Activated CD8-positive, alpha-beta T cell treated with anti-CD3 and anti-CD28 coated beads for 36 hours (primary cell): ENCODE results near the gene TTC39B. TPM values are rescaled to one million over a fixed set of nuclear protein-coding genes. Genes with fewer than 3 reads are reported as not detected.

ENCODE experiments used
- ATAC-seq: fragments of 200-7000 bp; cut with Tn5 transposase; one replicate; pipeline ENCODE4 v1.10.0; 2021; ENCODE audit warnings: mild to moderate bottlenecking, moderate library complexity
- CTCF ChIA-PET: fragments of 350-600 bp; sonication (Branson Sonifier 250); formaldehyde crosslinking; loops from one replicate; lab custom pipeline; 2021; ENCODE audit warnings: antibody characterized with exemption; lab: Charles Lee
- POLR2A ChIA-PET: fragments of 350-600 bp; sonication (Branson Sonifier 250); formaldehyde crosslinking; loops from one replicate; lab custom pipeline; 2021; ENCODE audit warnings: antibody characterized with exemption; lab: Charles Lee
- DNase-seq: peaks from one replicate; pipeline ENCODE4 v3.0.0-alpha.2; 2020
- H3K27ac Mint-ChIP-seq: one replicate; pipeline ENCODE4 v1.8.0; 2021; ENCODE audit warnings: mild to moderate bottlenecking, mixed read lengths
- H3K27me3 Mint-ChIP-seq: one replicate; pipeline ENCODE4 v1.8.0; 2021; ENCODE audit warnings: mixed read lengths
- H3K36me3 Mint-ChIP-seq: one replicate; pipeline ENCODE4 v1.8.0; 2021; ENCODE audit warnings: low read depth, mixed read lengths
- H3K4me1 Mint-ChIP-seq: one replicate; pipeline ENCODE4 v1.8.0; 2021; ENCODE audit warnings: low read depth, mixed read lengths
- H3K4me3 Mint-ChIP-seq: one replicate; pipeline ENCODE4 v1.8.0; 2021; ENCODE audit warnings: mild to moderate bottlenecking, moderate library complexity, mixed read lengths
- H3K9me3 Mint-ChIP-seq: one replicate; pipeline ENCODE4 v1.8.0; 2021; ENCODE audit warnings: mixed read lengths
- CTCF ChIP-seq: fragments of 200-600 bp; IDR thresholded peaks from one replicate; pipeline ENCODE4 v1.8.0; 2022; ENCODE audit warnings: antibody characterized with exemption, mild to moderate bottlenecking
- intact Hi-C: fragments of 100-400 bp; cut with micrococcal nuclease; formaldehyde crosslinking; loops from one replicate; pipeline ENCODE4 v1.10.0; 2022
- total RNA-seq, 2 experiments: library from RNA; stranded (reverse); gene quantifications; one replicate each; pipeline ENCODE4 v1.2.3, GENCODE V29; 2021

The TTC39B gene
- total RNA-seq, 2 experiments from 2014 or later, result 17.8 to 18.5 TPM

- H3K27ac Mint-ChIP-seq, result no peak overlapping the region
- peaks cover 4% of the 10 kb centered on the region for H3K36me3 Mint-ChIP-seq
- no peak for TF ChIP-seq CTCF
- no peak for DNase-seq
- H3K9me3 Mint-ChIP-seq, result no peaks in the 10 kb centered on the region
- intact Hi-C loops, result no loop called here
- ChIA-PET CTCF (interaction anchor here (1.0 kb wide), 1 partner anchor 17 kb away, joined by 3 read pairs; no protein-coding TSS in a partner anchor), POLR2A (interaction anchor here (1.1 kb wide), 1 partner anchor 10 kb away, joined by 3 read pairs; no protein-coding TSS in a partner anchor)
- H3K4me3 Mint-ChIP-seq, result no peak overlapping the region
- peaks cover 3% of the 10 kb centered on the region for H3K4me1 Mint-ChIP-seq
- H3K27me3 Mint-ChIP-seq, result no peaks in the 10 kb centered on the region
- no peak for ATAC-seq
Measured at GRCh38 chr9:15256426-15256825, 50.6 kb downstream of the TTC39B start.

- intact Hi-C loops, result no loop called here
- Mint-ChIP-seq H3K9me3 (no peaks in the 10 kb centered on the region), H3K4me3 (no peak overlapping the region), H3K27me3 (no peaks in the 10 kb centered on the region), H3K36me3 (no peaks in the 10 kb centered on the region), H3K4me1 (peaks cover 14% of the 10 kb centered on the region), H3K27ac (no peak overlapping the region)
- no peak for TF ChIP-seq CTCF
- DNase-seq (no peak), ATAC-seq (no peak)
- POLR2A ChIA-PET, result no interaction called here
- CTCF ChIA-PET, result interaction anchor here (1.0 to 1.3 kb wide), 3 partner anchors 22 to 42 kb away, joined by 3 to 4 read pairs (median 3); no protein-coding TSS in a partner anchor
Measured at GRCh38 chr9:15253786-15254185, 53.2 kb downstream of the TTC39B start.

DNA sequence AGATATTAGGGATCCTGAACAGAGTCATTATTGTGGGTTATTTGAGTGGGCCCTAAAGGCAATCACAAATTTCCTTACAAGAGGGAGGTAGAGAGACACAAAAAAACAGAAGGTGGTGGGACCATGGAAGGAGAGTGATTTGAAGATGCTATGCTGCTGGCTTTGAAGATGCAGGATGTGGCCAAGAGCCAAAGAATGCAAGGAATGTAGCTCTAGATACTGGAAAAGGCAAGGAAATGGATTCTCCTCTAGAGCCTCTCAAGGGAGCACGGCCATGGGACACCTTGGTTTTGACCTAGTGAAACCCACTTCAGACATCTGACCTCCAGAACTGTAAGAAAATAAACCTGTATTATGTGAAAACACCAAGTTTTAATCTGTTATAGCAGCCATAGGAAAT is 53.8 kb downstream of the TTC39B start:
- no peaks in the 10 kb centered on the region for H3K9me3 Mint-ChIP-seq
- no peak overlapping the region for H3K27ac Mint-ChIP-seq
- DNase-seq, result no peak
- H3K4me3 Mint-ChIP-seq, result no peak overlapping the region
- H3K27me3 Mint-ChIP-seq, result no peaks in the 10 kb centered on the region
- CTCF ChIA-PET, result interaction anchor here (1.0 to 1.5 kb wide), 2 partner anchors 21 to 42 kb away, joined by 3 to 5 read pairs; no protein-coding TSS in a partner anchor
- H3K36me3 Mint-ChIP-seq, result no peaks in the 10 kb centered on the region
- intact Hi-C loops, result no loop called here
- peaks cover 14% of the 10 kb centered on the region for H3K4me1 Mint-ChIP-seq
- POLR2A ChIA-PET, result no interaction called here
- TF ChIP-seq CTCF, result no peak
- ATAC-seq, result no peak

DNA sequence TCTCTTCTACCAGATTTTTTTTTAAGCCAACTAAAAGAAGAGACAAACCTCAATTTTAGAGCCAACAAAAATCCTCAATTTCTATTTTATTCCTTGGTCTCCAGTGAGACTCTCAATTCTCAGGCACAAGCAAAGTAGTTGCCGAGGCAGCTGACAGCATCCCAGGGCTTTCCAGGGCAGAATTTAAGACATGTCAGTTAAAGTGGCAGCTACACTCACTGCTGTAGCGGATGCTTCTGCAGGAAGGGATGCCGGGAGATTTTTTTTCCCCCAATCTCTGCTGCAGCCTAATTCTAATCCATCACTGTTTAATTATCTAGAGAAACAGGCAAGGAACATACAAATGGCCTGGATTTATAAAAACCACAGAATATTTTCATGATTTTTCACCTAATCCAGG is 57.0 kb downstream of the TTC39B start:
- Mint-ChIP-seq H3K27me3 (no peaks in the 10 kb centered on the region), H3K4me3 (no peak overlapping the region), H3K9me3 (no peaks in the 10 kb centered on the region), H3K4me1 (peaks cover 39% of the 10 kb centered on the region), H3K36me3 (no peaks in the 10 kb centered on the region), H3K27ac (no peak overlapping the region)
- intact Hi-C loops, result no loop called here
- no peak for TF ChIP-seq CTCF
- DNase-seq (no peak), ATAC-seq (no peak)
- CTCF ChIA-PET, result interaction anchor here (0.8 to 2.5 kb wide), 2 partner anchors 11 to 18 kb away, joined by 3 to 7 read pairs; no protein-coding TSS in a partner anchor
- POLR2A ChIA-PET, result no interaction called here

- ChIA-PET POLR2A (no interaction called here), CTCF (interaction anchor here (0.8 to 2.5 kb wide), 3 partner anchors 10 to 18 kb away, joined by 3 to 7 read pairs (median 4); no protein-coding TSS in a partner anchor)
- TF ChIP-seq CTCF, result no peak
- DNase-seq (no peak), ATAC-seq (no peak)
- intact Hi-C loops, result no loop called here
- H3K9me3 Mint-ChIP-seq, result no peaks in the 10 kb centered on the region
- no peak overlapping the region for H3K4me3 Mint-ChIP-seq
- peaks cover 3% of the 10 kb centered on the region for H3K36me3 Mint-ChIP-seq
- H3K4me1 Mint-ChIP-seq, result peaks cover 45% of the 10 kb centered on the region
- H3K27ac Mint-ChIP-seq, result no peak overlapping the region
- no peaks in the 10 kb centered on the region for H3K27me3 Mint-ChIP-seq
Measured at GRCh38 chr9:15249042-15249818, 57.8 kb downstream of the TTC39B start.
